Dedifferentiated amniotic fluid mesenchymal stem cell (primary cell): Measurements from ENCODE around the gene RBM19.

Experiments used
- DNase-seq: peaks from one replicate; pipeline ENCODE4 v3.0.0-alpha.2; 2016; ENCODE audit errors: extremely low spot score

Gene RBM19

DNA sequence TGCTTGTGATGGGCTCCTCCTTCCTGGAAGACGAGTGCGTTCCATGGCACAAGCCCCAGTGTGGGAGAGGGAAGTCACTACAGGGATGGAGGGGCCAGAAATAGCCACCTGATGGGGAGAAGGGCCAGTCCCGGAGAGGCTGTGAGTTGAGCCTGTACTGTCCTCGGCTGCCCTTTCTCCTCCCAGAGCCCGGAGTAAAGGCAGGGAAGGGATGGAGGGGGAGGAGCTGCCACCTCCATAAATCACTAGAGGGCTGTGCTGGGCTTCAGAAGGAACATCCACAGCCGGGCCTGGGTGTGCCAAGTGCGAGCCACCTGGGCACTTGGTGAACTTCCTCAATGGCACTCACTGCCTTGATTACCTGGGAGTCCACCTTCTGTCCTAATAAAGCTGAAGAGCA is 110.1 kb downstream of the RBM19 start:
- DNase-seq, result no peak

DNA sequence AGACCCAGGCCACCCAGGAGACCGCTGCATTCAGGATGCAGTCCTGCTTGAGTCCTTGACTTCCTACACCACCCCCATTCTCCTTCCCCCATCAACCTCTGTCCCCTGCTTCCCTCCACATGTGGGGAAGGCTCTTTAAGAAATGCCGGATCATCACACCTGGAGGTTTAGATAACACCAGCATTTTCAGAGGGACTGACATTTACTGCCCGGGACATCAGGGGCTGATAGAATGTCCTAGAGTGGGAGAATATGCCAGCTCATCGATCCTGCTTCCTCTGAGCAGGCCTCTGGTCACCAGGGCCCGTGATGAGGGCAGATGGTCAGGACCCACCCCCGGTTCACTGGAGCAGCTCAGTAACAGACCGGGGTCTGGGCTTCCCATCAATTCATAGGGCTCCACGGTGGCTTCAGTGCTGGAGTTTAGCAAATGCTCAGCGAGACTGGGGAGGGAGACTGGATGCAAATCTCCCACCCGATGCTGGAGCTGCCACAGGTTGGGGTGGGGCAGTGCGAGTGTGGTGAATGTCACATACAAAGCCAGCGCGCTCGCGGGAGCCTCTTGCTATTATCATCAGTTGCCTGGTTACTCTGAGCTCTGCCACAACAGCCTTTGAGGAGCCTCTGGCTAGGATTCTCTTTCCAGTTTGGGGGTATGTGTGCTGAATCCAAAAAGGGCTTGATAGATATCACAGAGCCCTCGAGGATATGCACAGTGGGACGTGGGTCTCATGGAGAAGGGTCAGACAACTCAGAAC is 111.6 kb downstream of the RBM19 start:
- no peak for DNase-seq

DNA sequence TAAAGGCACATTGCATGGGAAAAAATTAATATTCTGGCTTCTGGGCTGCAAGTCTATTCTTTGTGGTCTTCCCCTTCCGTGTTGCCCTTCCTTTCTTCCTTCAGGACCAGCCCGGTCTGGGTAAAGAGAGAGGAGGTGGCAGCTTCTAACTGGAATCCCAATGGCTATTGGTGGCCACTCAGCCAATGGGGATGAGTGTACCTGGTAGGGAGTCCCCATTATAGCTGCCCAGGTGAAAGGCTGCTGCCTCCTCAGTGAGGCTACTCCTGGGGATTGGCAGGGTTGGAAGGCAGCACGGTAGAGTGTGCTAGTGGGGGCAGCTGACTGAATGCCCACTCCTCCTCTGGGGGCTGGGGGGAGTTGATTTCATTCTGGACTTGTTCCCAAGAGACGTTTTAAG is 112.6 kb downstream of the RBM19 start:
- DNase-seq, result no peak

DNA sequence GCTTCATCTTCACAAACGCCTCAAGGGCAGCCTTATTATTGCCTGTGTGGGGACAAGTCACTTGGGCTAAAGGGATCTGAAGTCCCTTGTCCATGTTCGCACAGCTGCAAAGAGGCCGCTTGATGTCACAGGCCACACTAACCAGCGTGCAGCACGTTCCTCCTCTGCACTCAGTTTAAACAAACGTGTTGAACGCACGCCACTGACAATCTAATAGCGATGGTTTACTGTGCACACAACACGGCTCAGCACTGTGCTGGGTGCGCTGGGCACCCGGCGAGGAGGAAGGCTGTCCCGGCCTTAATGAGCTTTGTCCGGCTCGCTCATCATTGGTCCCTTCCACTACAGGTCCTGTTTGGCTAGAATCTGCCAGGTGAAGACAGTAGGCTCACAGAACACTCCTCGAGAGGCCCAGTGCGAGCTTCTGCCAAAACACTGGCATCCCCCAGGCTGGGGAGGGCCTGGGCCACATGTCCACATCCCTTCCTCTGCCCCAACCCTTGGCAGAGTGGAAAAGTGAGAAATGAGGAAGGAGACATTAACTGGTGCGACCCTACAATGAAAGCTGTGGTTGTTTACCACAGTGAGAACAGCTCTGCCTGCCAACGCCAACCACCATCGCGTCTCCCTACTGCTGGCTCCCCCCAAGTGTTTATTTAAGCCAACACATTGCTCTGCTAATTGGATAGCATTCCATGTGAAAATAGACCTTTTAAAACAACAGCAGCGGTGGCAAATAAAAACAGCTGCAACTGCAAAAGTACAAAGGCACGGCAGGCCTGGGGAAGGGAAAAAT is 113.2 kb downstream of the RBM19 start:
- no peak for DNase-seq

DNA sequence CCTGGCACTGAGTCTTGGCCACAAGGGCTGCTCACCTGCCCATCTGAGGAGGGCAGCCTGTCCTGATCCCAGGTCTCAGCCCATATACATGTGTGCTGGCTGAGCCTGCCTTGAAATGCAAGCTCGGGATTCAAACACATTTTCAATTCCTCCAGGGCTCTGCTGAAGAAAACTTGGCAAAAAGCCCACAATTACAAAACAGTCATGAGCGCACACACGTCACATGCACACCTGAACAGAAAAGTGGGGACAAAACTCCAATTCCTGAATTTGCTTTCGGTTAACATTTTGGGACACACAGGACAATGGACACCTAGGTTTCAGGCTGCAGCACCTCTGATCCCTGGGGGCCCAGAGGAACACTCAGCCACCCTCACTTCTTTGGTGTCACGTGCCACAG is 113.9 kb downstream of the RBM19 start:
- no peak for DNase-seq

DNA sequence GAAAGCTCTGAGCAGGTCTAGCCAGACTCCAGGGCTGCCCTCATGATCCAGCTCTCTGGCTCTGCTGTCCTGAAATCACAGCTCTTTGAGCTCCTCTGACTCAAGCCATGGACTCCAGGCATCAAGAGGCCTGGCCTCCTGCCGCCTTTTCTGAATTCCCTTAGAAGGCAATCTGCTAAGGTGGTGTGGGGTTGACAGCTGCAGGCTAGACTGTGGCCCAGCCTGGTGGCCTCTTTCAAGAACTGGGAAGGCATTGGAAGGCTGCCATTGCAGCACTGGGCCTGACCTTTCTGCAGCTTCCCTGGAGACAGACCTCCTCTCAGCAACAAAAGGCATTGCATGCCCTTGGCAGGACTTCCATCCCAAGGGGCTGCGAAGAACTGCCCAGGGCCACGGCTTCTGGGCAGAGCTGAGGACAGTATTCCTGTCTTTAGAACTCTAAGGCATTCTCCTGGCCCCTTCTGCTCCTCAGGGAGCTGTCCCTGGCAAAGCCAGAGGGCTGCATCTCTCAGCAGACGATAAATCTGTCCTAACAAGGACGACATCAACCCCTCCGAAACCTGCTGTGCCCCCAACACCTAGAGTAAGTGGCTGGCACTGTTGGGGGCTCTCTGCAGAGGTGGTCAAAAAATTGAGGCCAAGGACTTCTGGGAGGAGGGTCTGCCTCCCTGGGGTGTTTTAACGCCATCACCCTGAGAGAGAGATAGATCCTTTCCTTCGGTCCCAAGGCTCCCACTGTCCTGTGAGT is 115.6 kb downstream of the RBM19 start:
- no peak for DNase-seq

DNA sequence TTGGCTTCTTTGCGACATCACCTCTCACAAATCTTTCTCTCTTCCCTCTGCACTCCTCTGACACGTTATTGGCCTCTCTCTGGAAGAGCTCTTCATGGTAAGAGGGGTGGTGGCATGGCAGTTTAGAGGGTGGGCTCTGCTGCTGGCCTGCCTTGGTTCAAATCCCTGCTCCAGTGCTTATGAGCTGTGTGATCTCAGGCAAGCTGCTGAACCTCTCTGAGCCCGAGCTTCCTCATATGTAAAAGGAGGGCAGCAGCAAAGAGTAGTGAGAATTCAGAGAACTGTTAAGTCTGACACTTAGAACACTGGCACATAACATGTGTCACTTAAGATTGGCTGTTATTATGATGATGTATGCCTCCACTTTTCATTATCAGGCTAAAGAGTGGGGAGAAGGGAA is 118.3 kb downstream of the RBM19 start:
- DNase-seq, result no peak

DNA sequence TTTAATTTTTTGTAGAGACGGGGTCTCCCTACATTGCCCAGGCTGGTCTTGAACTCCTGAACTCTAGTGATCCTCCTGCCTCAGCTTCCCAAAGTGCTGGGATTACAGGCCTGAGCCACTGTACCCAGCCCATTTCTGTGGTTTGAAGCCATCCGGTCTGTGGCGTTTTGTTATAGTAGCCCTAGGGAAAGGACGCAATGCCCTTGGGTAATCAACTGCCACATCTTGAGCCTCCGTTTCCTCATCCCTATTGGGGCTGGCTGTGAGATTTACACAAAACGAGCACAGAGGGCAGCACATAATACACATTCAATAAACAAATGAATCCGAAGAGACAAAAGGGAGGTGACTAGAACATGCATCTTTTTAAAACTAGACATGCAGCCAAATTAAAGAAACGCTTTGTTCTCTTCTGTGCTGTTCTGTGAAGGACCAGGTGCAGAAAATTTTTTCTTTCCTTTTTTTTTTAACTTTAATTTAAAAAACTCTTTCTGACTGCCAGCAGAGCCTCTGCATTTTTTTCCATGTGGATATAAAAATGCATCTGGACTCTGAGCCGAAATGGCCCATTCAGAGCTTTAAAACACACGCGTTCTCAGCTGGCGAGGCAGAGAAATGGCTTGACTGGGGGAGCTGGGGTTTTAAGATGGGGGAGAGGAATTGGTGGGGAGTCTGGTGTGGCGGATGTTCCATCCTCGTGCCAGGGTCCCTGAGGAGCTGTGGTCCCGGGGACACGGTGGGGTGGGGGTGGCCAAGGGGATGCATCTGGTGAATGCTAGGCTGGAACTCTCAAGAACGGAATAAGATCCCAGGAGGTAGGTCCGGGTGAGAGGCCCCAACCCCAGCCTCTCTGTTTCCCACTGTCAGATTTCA is 119.0 kb downstream of the RBM19 start:
- DNase-seq, result no peak

DNA sequence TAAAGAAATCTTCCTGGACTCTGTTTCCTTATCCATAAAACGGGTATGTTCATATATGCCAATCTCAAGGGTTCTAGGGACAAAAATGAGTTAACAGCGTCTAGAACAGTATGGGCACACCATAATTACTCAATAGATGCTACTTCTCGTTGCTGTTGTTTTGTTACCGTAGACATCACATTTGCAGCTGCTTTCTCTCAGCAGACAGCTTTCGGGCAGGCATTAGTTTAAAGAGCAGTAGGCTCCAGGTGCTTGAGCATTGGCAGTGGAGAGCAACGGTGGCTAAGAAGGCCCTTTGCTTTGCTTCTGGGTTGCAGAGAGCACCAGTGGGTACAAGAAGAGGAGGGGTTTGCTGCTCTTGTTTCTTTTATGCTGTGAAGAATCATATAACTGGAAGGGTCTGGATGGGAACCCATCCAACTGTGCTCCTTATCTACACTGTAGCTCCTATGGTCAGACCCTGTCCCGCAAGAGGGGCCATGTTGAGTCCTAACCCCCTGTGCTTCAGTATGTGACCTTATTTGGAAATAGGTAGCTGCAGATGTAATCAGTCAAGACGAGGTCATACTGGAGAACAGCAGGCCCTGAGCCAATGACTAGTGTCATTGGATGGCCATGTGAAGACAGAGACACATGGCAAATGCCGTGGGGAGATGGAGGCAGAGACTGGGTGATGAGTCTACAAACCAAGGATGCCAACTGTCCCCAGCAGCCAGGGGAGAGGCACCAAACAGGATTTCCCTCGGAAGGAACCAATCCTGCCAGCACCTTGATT is 120.0 kb downstream of the RBM19 start:
- no peak for DNase-seq

DNA sequence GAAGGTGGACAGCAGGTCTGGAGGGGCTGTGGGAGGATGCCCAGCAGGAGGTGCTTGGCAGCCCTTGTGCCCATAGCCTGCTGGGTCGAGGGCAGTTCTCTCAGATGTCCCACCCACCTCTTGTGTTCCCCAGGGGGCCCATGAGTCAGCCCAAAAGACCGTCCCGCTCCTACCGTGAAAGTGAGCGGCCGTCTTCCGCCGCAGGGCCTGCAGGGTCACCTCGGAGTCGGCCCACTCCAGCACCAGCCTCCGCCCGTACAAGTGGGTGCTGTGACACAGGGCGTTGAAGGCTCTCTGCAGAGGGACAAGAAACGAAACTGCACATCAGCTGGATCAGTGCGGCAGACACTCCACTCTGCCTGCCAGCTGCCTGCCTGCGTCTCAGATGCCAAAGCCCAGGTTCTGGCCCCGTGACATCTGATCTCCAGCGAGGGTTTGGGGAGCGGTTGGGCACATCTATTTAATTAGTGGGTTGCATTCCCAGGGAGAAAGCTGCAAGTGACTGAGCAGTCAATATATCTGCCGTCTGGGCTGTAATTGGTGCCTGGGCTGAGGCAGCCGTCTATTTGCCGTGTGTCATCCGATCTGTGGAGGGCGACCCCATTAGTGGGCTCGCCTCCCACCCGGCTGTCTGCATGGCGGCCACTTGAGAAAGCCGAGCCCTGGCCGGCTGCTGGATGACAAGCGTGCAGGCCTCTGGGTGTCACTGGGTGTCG is 121.5 kb downstream of the RBM19 start:
- no peak for DNase-seq

DNA sequence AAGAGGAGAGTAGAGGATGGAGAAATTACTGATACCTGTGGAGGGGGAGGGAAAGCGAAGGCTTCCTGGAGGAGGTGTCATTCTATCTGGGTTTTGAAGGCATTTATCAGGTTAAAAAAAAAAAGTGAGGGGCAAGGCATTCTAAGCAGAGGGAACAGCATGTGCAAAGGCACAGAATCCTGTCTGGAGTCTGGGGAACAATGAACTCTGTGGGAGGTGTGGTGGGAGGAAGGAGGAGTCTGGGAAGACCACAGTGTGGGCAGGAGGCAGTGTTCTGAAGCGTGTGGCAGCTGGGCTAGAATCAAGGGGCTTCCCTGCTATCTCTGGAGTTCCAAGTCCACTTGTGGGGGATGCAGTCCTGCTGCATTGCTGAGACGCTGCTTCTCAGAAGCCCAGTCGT is 123.4 kb downstream of the RBM19 start:
- DNase-seq, result no peak

DNA sequence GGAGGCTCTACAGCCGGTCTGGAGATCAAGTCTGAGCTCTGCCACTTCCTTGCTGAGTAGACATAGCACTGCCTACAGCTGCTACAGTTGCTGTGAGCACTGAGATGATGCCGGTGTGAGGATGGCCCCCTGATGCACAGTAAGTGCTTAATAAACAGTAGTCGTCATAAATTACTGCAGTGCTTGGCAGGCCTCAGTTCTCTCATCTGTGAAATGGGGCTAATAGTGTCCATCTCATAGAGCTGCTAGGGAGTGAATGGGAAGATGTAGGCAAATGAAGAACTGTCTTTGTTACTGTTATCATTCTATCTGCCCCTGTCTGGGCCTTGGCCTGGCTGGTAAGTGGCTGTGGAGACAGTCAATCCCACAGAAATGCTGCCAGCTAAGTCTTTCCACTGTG is 124.3 kb downstream of the RBM19 start:
- DNase-seq, result no peak

DNA sequence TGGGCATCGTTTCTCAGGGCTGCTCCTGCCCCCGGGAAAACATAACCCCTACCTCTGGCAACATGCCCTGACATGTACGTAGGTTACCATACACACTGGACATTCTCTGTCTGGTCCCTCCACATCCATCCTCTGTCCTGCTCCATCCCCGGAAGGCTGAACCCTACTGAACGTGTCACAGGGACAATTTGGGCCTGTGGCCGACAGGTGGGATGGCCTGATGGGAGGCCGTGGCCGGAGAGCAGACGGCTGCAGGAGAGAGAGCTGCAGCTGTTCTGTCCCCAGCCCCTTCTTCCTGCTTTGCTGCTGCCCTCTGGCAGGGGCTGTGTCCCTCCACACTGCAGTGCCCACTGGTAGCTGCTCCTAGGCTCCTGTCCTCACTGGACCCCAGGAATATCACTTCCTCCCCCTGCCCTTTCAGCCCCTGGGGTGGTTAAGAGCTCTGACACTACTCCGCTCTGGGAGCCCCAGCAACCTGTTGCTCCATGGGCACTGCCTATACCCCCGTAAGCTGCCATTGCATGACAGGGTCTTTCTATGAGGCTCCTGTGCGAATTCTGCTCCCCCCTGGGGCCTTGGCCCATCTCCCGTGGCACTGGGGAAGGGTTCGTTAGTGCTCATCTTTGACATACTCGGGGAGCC is 125.6 kb downstream of the RBM19 start:
- no peak for DNase-seq

DNA sequence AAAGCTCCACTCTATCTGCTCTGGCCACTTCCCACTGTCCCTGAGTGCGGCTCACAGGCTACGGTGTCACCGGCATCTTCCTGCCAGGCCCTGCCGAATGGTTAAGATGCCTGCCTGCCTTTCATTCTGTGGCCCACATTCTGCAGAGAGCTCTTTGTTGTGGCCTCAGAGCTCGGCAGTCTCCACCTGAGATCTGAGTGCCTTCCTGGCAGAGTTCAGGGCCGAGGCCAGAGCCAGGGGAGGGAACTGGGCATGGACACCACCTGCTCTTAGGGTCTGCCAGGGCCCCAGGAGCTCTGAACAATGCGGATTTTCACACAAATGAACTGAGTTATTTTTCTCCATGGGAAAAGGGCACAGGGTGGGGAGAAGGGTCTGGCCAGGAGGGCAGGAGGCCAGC is 127.2 kb downstream of the RBM19 start:
- no peak for DNase-seq

DNA sequence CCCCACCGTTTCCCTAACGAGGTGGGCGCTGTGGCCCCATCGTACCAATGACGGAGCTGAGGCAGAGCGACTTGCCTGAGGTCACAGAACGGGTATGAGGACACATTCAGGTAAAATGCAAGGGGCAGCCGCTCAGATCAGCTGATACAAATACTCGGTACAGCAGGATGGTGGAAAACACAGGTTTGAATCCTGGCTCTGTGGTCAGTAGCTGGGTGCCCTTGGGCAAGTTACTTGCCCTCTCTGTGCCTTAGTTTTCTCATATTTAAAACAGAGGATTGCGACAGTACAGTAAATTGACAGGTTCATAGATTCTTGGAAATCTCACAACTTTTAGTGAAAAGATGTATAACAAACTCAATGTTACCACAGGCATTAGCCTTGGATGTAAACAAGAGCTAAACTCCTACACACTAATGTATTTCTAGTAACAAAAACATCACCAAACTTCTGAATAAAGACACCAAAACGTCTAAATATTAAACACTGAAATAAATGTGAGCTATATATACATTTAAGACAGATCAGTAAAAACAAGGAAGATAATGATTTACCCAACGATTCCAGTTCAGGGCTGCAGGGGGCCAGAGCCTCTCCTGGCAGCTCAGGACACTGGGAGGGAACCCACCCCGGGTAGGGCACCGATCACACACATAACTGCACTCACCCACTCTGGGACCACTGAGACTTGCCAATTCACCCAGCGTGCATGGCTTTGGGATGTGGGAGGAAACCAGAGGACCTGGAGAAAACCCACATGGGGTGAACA is 128.4 kb downstream of the RBM19 start:
- DNase-seq, result no peak

DNA sequence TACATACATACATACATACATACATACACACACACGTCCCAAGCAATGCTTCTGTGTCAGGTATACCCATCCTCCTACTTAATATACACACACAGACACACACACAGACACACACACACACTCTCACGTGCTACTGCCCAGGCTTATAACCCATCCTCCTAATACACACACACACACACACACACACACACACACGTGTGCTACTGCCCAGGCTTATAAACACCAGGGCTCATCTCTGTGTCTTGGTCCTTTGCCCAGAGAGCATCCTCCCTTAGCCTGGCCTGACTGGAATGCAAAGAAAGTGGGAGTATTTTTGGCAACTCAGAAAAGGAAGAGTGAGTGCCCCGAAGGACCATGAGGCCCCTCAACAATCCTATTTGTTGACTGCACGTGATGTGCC is 129.0 kb downstream of the RBM19 start:
- no peak for DNase-seq

DNA sequence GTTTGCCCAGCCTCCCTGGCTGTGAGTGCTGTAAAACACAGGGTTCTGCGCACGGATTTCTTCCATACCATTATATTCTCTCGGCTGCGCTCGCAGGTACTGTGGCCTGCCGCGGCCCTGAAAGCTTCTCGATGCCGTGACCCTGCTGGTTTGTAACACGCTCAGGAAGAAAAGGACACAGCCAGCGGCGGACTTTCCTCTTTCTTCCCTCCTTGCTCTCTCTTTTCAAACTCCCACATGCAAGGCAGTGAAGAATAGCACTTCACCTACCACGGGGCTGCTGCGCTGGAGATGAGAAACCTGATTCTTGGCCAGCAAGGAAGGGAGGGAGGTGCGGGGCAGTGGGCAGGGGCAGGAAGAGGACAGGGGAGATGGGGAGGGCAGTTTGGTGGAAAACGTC is 130.2 kb downstream of the RBM19 start:
- DNase-seq, result no peak

DNA sequence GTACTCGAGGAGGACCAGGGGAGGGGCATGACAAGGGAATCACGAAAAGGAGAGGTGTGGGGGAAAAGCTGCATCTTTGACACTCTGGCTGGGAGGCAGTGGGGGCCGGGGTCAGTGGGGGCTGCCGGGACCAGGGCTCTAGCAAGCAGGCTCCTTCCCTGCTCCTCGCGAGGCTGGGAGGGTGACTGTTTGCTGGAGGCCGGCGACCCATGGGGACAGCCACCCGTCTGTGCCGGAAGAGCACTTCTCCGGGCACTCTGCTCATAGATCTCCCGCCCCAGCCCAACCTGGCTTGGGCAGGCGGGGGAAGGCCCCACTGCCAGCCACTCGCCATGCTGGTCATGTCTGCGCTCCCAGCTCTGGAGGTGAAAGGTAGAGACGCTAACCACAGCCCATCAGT is 130.7 kb downstream of the RBM19 start:
- no peak for DNase-seq

DNA sequence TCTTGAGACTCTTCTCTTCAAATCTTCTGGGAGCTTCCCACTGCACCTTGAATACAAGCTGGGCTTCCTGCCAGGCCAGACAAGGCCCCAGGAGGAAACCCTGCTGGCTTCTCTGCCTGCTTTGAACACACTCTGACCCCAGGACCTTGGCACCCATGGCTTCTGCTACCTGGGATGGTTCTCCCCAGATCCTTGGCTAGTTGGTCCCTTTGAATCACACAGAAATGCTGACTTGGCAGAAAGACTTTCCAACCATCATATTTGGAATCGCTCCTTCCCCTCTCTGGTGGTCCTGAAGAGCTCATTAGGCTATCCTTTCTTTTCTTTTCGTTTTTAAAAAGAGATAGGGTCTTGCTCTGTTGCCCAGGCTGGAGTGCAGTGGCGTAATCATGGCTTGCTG is 132.7 kb downstream of the RBM19 start:
- no peak for DNase-seq
